GM23248 (cell line): ENCODE results near the gene WFDC1.

Experiments used
- EZH2 ChIP-seq: fragments of 200-600 bp; sonication (generic); IDR thresholded peaks from 2 replicates; pipeline ENCODE4 v1.6.1; 2018; ENCODE audit warnings: antibody characterized with exemption, mild to moderate bottlenecking; ENCODE audit not compliant: insufficient read depth, poor library complexity, severe bottlenecking
- EZH2phosphoT487 ChIP-seq: fragments of 200-600 bp; sonication (generic); IDR thresholded peaks from 2 replicates; pipeline ENCODE4 v1.6.1; 2018; ENCODE audit warnings: antibody characterized with exemption, moderate library complexity, mild to moderate bottlenecking, low read depth; ENCODE audit not compliant: insufficient read depth

DNA sequence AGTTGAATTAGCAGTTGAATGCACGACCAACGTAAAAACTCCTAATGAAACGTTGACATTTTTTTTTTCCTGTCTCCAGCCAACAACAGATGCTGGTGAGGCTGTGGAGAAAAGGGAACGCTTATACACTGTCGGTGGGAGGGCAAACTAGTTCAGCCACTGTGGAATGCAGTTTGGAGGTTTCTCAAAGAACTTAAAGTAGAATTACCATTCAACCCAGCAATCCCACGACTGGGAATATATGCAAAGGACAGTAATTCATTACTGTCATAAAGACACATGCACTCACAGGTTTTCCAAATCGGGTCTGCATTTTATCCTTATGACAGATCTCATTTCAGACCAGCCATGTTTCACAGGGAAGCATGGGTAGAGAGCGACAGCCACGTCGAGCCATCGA is 3.5 kb upstream of the WFDC1 start:
- TF ChIP-seq EZH2phosphoT487 (no peak), EZH2 (no peak)
